NCI-H2196 (cell line): ENCODE data around the gene CATSPERD.
A peak's percentile ranks its signal among the peaks of the same experiment; 100 is the strongest.

ENCODE experiments used
- DNase-seq: peaks from one replicate; lab custom pipeline; 2025; ENCODE audit not compliant: unreplicated experiment; lab: John Stamatoyannopoulos, UW

The CATSPERD gene

DNA sequence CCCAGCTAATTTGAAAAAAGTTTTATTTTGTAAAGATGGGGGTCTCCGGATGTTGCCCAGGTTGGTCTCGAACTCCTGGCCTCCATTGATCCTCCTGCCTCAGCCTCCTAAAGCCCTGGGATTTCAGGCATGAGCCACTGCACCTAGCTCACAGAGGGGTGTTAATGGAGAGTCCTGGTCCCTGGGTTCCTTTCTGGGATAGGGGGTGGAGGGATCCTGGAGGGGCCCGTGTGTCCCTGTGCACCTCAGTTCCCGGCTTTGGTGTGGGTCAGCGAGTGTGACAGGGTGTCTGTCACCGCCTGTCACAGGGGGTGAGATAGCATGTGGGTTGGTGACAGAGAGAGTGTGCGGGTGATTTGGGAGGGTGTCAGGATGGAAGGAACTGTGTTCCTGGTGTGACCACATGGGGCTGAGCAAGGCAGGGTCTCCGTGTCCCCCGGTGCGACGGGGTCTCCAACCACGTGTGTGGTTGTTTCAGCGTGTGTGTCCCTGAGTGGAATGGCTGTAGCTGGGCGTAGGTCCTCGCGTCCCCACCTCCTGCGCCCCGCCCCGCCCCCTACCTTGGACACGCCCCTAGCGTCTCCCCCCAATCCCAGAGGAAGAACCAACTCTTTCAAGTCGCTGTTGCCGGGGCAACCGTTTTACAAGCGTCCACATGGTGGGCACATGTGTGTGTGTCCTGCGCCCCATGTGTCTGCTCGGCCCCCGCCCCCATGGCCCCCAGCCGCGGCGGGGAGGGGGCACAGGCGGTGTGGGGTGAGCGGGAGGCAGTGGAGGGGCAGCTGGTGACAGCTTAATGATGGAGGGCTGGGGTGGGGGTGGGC, 81.6 kb downstream of the CATSPERD start:
- no peak for DNase-seq

DNA sequence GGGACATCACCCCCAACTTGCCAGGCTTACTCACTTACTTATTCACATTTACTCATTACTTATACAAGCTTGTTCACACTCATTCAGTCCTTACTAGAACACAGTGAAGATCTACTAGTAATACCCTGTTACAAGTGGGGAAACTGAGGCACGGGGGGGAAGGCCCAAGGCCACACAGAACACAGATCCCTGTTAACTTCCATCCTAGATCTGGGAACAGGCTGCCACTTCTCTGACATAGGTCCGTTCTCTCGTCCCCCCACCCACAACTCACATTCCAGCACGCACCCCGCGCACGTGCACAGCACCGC, 83.0 kb downstream of the CATSPERD start:
- DNase-seq = no peak

DNA sequence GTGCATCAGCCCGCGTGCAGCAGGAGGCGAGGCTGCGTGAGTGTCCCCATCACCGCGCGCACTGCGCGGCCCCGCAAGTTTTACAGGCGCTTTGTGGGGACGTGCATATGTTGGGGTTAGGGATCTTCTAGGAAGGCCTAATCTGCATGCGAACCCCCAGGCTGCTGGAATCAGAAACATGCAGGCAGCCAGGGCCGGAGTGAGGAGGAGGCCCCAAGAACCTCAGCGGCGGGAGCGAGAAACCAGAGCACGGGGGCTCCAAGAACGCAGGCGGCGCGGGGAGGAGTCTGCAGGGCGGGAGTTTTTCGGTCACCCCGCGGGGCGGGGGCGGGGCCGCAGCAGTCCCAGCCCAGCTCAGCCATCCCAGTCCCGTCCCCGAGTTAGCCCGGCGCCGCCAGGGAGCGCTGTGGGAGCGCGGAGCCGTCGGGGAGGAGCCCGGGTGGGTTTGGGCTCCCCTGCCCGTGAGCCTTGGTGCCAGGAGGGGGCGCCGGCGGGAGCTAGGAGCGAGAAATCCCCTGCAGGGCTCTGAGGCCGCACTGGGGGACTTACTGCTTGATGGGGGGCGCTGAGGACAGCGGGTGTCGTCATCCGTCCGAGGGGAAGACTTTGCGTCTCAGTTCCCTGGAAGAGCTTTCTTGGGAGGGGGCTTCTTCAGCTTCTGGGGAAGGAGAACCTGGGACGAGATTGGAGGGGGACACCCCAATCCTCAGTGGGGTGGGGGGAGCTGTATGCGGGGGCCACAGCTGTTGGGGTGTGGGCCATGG, 83.5 kb downstream of the CATSPERD start:
- peak; percentile 98 for DNase-seq

DNA sequence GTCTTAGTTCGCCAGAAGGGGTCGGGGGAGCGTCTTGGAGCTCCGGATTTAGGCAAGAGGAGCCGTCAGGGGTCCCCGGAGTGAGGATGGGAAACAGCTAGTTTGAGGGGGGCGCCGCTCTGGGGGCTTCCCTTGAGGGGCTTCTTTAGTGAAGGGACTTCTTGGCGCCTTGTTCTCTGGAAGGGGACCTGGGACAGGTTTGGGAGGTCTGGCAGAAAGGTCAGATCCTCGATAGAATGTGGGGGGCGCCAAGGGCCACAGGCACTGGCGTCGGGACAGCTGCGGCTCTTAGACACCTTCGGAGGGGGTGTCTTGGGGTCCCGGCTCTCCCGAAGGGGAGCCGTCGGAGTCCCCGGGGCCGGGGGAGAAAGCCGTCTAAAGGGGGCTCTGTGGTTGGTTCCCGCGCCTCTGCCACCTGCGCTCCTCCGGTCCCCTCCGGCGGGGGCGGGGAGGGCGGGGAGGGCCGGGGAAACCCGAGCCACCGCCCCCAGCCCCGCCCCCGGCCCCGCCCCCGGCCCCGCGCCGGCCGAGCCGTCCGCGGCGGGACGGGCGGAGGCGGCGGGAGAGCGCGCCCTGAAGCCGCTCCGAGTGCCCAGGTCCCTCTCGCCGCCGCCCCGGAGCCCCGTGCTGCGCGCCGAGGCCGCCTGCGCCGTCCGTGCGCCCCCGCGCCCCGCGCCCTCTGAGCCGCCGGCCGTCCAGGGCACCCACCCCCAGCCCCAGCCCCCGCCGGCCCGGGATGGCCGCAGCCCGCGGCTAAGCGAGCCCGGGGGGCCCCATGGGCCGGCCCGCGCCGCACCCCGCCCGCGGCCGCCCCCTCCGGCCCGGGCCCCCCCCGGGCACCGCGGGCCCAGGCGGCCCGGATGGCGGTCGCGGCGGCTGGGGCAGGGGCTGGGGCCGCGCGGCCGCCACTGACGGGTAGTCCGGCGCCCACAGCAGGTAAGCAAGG, 84.4 kb downstream of the CATSPERD start, which contains the start of gene NRTN:
Gene NRTN, plus strand, starts transcription at position 552 of the 946 bp plus-strand sequence. CDS start 19,099 bp downstream, outside the sequence.
- peak; percentile 64 for DNase-seq

DNA sequence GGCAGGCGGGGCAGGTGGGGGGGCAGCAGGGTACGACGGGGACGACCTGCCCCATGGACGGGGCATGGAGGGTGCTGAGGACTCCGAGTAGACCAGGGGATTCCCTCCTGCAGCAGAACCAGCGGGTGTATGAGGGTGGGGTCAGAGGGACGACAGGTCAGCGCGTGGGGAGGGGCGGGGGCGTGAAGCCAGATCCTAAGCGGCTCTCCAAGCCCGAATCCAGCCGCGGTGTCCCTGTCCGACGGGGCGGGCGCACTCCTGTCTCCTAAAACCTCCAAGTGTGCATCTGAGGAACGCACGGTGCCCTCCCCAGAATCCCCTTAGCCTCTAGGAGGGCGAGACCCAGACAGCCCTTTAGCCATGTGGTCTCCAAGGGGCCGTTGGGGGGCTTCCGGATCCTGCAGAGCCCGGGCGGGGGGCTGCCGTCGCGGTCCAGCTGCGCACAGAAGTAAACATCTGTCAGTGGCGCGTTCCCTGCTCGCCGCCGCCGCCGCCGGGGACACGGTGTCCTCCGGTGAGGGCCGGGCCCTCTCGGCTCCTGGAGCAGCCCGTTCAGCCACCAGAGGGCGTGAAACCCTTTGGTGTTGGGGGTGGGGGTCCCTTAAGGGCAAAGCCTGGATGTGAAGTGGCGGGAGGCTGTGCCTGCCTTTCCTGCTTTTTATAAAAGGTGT, 85.2 kb downstream of the CATSPERD start:
- peak; percentile 85 for DNase-seq

DNA sequence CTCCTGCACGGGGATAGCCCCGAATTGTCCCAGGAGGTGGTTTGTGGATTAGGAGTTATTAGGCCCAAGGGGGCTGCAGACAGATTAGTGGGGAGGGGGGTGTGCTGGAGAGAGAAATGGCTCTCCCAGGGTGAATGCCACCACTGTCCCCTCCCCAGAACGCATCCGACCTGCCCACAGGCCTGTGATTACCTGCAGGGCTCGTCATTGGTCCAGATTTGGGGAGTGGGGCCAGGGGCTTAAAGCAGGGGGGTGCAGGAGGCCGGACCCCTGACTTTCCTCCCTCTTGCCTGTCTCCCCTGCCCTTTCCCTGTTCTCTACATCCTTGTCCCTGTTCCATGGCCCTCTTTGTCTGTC, 85.7 kb downstream of the CATSPERD start:
- no peak for DNase-seq

DNA sequence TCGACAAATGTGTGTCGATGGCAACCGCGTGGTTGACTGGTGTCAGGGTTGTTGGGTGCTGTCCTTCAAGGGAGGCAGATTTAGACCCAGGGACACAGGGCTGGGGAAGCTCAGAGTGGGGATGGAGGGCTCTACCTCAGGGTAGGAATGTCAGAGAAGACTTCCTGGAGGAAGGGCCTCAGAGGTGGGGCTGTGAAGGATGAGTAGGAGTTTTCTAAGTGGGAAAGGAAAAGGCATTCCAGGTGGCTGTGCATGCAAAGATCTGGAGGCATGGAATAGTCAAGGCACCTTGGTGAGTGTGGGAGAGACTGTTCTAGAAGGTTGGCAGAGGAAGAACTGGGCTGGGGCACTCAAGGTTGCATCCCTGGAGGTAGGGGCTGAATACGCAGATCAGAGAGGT, 86.5 kb downstream of the CATSPERD start:
- no peak for DNase-seq

DNA sequence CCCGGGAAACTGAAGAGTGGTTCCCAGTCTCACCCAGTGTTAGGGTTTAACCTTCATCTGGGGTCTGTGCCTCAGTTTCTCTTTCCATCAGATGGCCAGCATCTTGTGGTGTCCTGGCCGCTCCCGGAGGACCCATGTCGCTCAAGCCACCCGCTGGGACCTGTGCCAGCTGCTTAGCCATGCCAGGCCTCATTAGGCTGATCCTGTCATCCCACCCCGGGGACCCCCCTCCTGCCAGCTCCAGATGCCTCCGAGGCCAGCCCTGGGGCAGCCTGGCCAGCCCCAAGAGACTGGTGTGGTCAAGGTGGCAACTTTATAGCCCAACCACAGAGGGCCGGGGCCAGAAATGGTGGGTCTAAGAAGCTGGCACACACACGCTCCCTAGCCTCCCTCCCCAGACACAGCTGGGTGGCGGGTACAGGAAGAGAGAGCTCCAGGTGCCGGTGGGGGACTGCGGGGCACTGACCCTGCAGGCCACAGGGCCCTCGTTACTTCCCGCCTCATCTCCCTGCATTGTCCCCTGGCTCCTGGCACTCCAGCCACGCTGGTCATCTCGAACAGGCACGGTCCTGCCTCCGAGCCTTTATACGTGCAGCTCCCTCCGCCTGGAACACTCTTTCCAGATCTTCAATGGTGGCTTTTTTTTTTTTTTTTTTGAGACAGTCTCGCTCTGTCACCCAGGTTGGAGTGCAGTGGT, 87.8 kb downstream of the CATSPERD start:
- no peak for DNase-seq

DNA sequence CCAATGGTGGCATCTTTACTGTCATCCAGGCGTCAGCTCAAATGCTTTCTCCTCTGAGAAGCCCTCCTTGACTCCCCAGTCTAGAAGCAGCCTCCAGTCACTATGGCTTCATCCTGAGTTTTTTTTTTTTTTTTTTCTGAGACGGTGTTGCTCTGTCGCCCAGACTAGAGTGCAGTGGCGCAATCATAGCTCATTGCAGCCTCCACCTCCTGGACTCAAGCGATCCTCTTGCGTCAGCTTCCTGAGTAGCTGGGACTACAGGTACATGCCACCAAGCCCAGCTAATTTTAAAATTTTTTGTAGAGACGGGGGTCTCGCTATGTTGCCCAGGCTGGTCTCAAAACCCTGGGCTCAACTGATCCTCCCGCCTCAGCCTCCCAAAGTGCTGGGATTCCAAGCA, 88.6 kb downstream of the CATSPERD start:
- DNase-seq = no peak

DNA sequence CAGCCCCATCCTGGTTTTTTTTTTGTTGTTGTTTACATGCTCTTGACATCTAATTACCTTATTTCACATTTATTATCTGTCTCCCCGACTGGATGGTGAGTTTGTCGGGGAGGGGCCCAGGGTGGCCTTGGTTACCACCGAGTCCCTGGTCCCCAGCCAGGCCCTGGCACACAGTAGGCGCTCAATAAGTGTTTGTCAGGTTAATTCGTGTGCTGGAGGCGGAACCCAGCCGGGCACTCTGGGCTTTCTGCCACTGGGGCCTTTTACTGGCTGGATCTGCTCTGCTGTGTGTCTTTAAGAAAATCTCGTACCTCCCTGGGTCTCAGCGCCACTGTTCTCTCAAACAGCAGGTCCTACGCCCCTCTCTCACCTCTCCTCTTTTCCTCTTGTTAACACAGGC, 89.0 kb downstream of the CATSPERD start:
- no peak for DNase-seq

DNA sequence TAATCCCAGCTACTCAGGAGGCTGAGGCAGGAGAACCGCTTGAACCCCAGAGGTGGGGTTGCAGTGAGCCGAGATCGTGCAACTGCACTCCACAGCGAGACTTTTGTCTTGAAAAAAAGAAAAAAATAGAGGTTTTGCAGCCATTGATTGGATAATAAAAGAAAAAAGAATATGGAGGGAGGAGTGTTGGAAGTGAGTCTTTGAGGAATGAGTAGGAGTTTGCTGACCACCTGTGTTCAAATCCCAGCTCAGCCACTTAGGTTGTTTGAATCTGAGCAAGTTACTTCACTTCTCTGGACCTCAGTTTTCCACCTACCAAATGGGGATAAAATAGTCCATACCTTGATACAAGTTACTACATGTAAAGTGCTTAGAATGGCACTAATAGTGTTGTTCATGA, 90.7 kb downstream of the CATSPERD start:
- no peak for DNase-seq

DNA sequence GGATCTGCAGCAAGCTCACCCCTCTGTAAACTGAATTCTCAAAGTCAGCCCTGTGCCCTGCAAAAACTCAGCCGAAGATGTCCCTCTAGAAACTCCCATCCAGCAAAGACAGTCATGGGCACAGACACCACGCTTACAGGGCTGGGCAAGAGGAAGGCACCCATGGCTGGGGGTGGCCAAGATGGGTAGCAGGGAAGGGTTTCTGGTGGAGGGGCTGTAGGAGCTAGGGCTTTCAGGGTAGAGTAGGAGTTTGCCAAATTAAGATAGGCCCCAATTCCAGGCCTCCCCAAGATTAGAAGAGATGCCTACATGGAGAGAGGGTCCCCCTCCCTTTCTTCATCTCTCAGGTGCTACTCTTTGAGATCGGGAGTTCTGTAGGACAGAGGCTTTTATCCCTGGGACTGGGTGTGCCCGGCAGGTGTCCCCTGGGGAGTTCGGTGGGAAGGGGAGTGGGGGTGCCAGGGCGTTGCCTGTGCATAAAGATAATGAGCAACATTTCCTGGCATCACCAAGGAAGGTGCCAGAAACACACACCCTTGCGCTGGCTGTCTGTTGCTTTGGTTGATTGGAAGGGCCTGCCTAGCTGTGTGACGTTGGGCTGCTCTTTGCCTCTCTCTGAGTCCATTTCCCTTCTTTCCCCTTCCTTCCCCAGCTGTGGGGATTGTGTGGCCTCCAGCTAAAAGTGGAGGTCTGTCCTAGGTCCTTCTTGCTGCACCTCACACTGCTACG, 93.8 kb downstream of the CATSPERD start:
- DNase-seq = no peak

DNA sequence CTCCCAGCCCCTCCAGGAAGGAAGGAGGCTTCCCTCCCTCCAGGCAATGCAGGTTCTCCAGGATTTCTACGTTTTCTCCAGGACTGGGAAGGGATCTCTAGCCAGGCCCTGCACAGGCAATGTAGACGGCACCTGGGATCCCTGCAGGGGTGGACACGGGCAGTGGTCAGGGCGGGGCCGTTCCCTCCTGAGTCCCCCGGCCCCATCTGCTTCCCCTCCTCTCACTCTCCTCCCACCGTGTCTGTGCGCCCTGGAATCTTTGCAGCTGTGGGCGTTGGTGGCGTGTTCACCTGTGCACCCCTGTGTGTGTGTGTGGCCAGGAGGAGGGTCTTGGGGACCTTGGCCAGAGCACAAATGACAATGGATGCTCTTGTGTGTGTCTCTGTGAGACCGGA, 94.4 kb downstream of the CATSPERD start:
- DNase-seq = no peak

DNA sequence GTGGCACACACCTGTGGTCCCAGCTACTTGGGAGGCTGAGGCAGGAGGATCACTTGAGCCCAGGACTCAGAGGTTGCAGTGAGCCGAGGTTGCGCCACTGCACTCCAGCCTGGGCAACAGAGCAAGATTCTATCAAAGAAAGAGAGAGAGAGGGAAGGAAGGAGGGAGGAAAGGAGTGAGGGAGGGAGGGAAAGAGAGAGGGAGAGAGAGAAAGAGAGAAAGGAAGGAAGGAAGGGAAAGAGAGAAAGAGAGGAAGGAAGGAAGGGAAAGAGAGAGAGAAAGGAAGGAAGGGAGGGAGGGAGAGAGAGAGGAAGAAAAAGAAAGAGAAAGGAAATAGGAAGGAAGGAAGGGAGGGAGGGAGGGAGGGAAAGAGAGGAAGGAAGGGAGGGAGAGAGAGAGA, 96.8 kb downstream of the CATSPERD start:
- DNase-seq = no peak

DNA sequence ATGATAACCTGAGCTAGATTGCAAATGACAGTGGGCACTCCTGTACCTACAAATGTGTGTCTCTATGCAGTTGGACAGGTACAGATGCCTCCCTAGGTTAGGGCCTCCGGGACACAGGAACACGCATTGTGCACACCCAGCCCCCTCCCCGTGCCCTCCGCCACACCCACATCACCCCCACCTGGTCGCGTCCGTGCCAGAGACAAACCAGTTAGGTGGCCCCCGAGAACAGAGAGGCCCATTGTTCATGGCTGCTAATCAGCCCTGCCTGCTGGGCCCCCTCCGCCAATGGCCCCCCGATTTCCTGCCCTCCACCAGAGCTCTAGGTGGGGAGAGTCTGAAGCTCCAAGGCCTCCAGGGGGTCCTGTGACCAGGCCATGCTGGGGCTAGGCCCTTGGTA, 98.2 kb downstream of the CATSPERD start:
- no peak for DNase-seq

DNA sequence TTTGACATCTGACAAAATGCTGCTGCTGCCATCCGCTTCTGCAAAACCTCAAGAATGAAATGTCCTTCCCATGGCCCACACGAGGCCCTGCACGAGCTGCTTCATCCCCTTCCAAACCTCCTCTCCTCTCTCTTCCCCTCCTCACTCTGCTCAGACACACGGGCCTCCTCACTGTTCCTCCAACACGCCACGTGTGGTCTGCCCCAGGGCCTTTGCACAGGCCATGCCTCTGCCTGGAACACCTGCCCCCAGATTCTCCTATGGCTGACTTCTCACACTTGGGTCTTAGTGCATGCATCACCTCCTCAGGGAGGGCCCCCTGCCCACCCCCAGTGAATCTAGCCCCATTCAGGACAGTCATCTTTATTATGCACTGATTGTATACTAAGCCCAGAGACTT, 100.3 kb downstream of the CATSPERD start:
- no peak for DNase-seq

DNA sequence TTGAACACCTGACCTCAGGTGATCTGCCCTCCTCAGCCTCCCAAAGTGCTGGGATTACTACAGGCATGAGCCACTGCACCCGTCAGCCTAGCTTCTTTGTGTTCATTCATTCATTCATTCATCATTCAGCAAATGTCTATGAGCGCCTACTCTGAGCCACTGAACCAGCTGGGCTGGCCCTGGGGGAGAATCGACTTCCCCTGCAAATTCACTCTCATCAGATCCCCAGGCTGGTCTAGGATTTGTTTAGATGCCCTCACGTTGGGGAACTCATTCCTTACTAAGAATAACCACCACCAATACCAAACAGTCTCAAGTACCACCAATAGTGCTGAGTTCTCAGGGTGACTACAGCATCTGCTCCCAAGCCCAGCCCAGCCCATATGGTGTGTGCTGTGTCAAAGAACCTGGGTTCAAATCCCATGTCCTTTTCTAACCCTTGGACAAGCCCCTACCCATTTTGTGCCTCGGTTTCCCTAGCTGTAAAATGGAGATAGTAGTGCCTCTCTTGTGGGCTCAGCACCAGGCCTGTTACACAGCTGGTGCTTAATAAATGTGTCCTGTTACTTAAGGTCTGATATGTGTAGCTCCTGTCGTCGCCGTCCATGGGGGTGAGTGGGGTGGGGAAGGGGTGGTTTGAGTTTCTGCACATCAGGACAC, 101.2 kb downstream of the CATSPERD start:
- no peak for DNase-seq

DNA sequence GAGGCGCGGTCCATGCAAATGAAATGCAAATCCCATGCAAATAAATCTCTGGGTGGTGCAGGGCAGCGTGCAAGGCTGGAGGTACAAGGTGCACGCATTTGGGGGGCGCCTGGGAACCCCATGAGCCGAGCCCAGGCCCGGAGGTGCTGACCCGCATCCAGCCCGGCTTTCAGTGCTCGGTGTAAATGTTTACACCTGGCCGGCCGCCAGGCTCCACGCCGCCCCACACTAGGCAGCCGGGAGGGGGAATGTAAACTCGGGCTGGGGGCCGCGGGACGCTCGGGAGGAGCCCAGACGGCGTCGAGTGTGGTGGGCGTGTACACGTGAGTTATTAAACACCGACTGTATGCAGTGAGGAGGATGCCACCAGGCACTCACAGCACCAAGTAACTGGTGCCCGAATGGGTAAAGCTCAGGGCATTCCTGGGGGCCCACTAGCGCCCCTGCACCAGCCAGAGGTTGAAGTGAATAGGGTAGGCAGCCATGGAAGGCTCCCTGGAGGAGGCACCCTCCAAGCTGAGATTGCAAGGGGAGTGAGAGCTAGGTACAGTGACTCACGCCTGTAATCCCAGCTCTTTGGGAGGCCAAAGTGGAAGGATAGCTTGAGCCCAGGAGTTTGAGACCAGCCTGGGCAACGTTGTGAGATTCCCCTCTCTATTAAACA, 101.9 kb downstream of the CATSPERD start:
- no peak for DNase-seq
